HPDE6-E6E7 (cell line): ENCODE data around the gene A4GALT.
"Not testable (repeated sequence)": the region's sequence is repeated elsewhere in the genome, so short reads cannot be mapped to it uniquely, and the experiment has no call there.

Experiments
- DNase-seq: peaks from one replicate; pipeline ENCODE4 v3.0.0; 2011; ENCODE audit warnings: missing footprints; ENCODE audit errors: extremely low spot score

Gene A4GALT

GRCh38 chr22:42720263-42721044, at the start of gene A4GALT:
TSS of gene A4GALT (minus strand) at chr22:42720870. CDS start at chr22:42693951, 26,919 bp downstream.
- DNase-seq = no peak

- DNase-seq = no peak
These were observed 49.7 kb upstream of the A4GALT start for GRCh38 chr22:42770448-42770726.

- DNase-seq = peak; percentile 36
These were observed 49.1 kb upstream of the A4GALT start for GRCh38 chr22:42769574-42770447.

GRCh38 chr22:42769238-42769573, 48.5 kb upstream of the A4GALT start:
- DNase-seq = no peak

- no peak for DNase-seq
These were observed 47.8 kb upstream of the A4GALT start for GRCh38 chr22:42768385-42769035.

GRCh38 chr22:42766860-42767259, 46.2 kb upstream of the A4GALT start:
- no peak for DNase-seq

GRCh38 chr22:42764895-42765363, 44.3 kb upstream of the A4GALT start:
- no peak for DNase-seq

- DNase-seq = no peak
These were observed 43.4 kb upstream of the A4GALT start for GRCh38 chr22:42763965-42764480.

- DNase-seq = no peak
These were observed 40.3 kb upstream of the A4GALT start for GRCh38 chr22:42760806-42761565.

GRCh38 chr22:42758931-42759629, 38.4 kb upstream of the A4GALT start:
- no peak for DNase-seq

GRCh38 chr22:42755553-42755952, 34.9 kb upstream of the A4GALT start:
- DNase-seq = not testable (repeated sequence)

GRCh38 chr22:42755121-42755520, 34.5 kb upstream of the A4GALT start:
- DNase-seq = not testable (repeated sequence)

- DNase-seq = no peak
These were observed 34.0 kb upstream of the A4GALT start for GRCh38 chr22:42754658-42755057.

GRCh38 chr22:42752912-42753311, 32.2 kb upstream of the A4GALT start:
- DNase-seq = no peak

- DNase-seq = no peak
These were observed 31.6 kb upstream of the A4GALT start for GRCh38 chr22:42752230-42752746.

GRCh38 chr22:42750421-42750820, 29.8 kb upstream of the A4GALT start:
- DNase-seq = not testable (repeated sequence)

GRCh38 chr22:42747701-42748513, 27.2 kb upstream of the A4GALT start:
- no peak for DNase-seq

- no peak for DNase-seq
These were observed 24.4 kb upstream of the A4GALT start for GRCh38 chr22:42745118-42745517.

GRCh38 chr22:42743501-42743991, 22.9 kb upstream of the A4GALT start:
- DNase-seq = no peak

- DNase-seq = no peak
These were observed 22.3 kb upstream of the A4GALT start for GRCh38 chr22:42742940-42743339.
